ENCODE results near the gene PTPN14.

Gene PTPN14

GRCh38 chr1:214364786-214365295, 186.6 kb downstream of the PTPN14 start:
- no peak for DNase-seq (ENCODE audit: low read depth)

- DNase-seq (ENCODE audit: low read depth): no peak
Observed at GRCh38 chr1:214364386-214364785, 187.0 kb downstream of the PTPN14 start.

- no peak for DNase-seq (ENCODE audit: low read depth)
Observed at GRCh38 chr1:214363386-214363785, 188.0 kb downstream of the PTPN14 start.

GRCh38 chr1:214362188-214362882, 189.1 kb downstream of the PTPN14 start:
- no peak for DNase-seq (ENCODE audit: low read depth)

GRCh38 chr1:214361636-214362035, 189.8 kb downstream of the PTPN14 start:
- DNase-seq (ENCODE audit: low read depth): no peak

GRCh38 chr1:214360525-214361164, 190.8 kb downstream of the PTPN14 start:
- no peak for DNase-seq (ENCODE audit: low read depth)

GRCh38 chr1:214360116-214360515, 191.3 kb downstream of the PTPN14 start:
- DNase-seq (ENCODE audit: low read depth): no peak

- no peak for DNase-seq (ENCODE audit: low read depth)
Observed at GRCh38 chr1:214354440-214355148, 196.8 kb downstream of the PTPN14 start.

GRCh38 chr1:214352838-214353237, 198.6 kb downstream of the PTPN14 start:
- no peak for DNase-seq (ENCODE audit: low read depth)

GRCh38 chr1:214351551-214352277, 199.7 kb downstream of the PTPN14 start:
- no peak for DNase-seq (ENCODE audit: low read depth)

GRCh38 chr1:214349781-214350180, 201.6 kb downstream of the PTPN14 start:
- DNase-seq (ENCODE audit: low read depth): no peak

- DNase-seq (ENCODE audit: low read depth): no peak
Observed at GRCh38 chr1:214349008-214349407, 202.4 kb downstream of the PTPN14 start.

GRCh38 chr1:214344897-214345296, 206.5 kb downstream of the PTPN14 start:
- no peak for DNase-seq (ENCODE audit: low read depth)

GRCh38 chr1:214342525-214342924, 208.9 kb downstream of the PTPN14 start:
- DNase-seq (ENCODE audit: low read depth): no peak

- no peak for DNase-seq (ENCODE audit: low read depth)
Observed at GRCh38 chr1:214341932-214342331, 209.5 kb downstream of the PTPN14 start.

- DNase-seq (ENCODE audit: low read depth): no peak
Observed at GRCh38 chr1:214341459-214341858, 209.9 kb downstream of the PTPN14 start.

GRCh38 chr1:214338212-214338611, 213.2 kb downstream of the PTPN14 start:
- no peak for DNase-seq (ENCODE audit: low read depth)

- DNase-seq (ENCODE audit: low read depth): no peak
Observed at GRCh38 chr1:214337511-214337910, 213.9 kb downstream of the PTPN14 start.

- DNase-seq (ENCODE audit: low read depth): no peak
Observed at GRCh38 chr1:214337015-214337414, 214.4 kb downstream of the PTPN14 start.

GRCh38 chr1:214335567-214335966, 215.8 kb downstream of the PTPN14 start:
- no peak for DNase-seq (ENCODE audit: low read depth)

- DNase-seq (ENCODE audit: low read depth): no peak
Observed at GRCh38 chr1:214332946-214333798, 218.2 kb downstream of the PTPN14 start.

Data from stimulated activated CD8-positive, alpha-beta memory T cell treated with anti-CD3 and anti-CD28 coated beads, Interleukin-7, amount 100 ng/mL, for 24 hours (primary cell).